WTC11 (cell line): ENCODE data around the gene PTPRG. TPM values are rescaled to one million over a fixed set of nuclear protein-coding genes. Genes with fewer than 3 reads are reported as not detected.
A peak's percentile ranks its signal among the peaks of the same experiment; 100 is the strongest.

ENCODE experiments used
- ATAC-seq: fragments of 200-7000 bp; cut with Tn5 transposase; 2 replicates; pipeline ENCODE4 v1.10.0; 2021; ENCODE audit warnings: mild to moderate bottlenecking, moderate library complexity
- CTCF ChIA-PET: fragments of 300-600 bp; sonication (Branson Sonifier 250); formaldehyde crosslinking; loops from one replicate; lab custom pipeline; 2021; ENCODE audit warnings: antibody characterized with exemption; lab: Charles Lee
- POLR2A ChIA-PET: fragments of 350-600 bp; sonication (Branson Sonifier 250); formaldehyde crosslinking; loops from one replicate; lab custom pipeline; 2021; ENCODE audit warnings: antibody characterized with exemption; lab: Charles Lee
- DNase-seq: peaks from one replicate; pipeline ENCODE4 v3.0.0; 2021; ENCODE audit warnings: low spot score
- H3K27ac Mint-ChIP-seq: 2 replicates; pipeline ENCODE4 v1.8.0; 2021; ENCODE audit warnings: mixed read lengths
- H3K27me3 Mint-ChIP-seq: 2 replicates; pipeline ENCODE4 v1.8.0; 2021; ENCODE audit warnings: low read depth, mild to moderate bottlenecking, moderate library complexity, mixed read lengths
- H3K36me3 Mint-ChIP-seq: 2 replicates; pipeline ENCODE4 v1.8.0; 2021; ENCODE audit warnings: mixed read lengths
- H3K4me1 Mint-ChIP-seq: 2 replicates; pipeline ENCODE4 v1.8.0; 2022; ENCODE audit warnings: mixed read lengths
- H3K4me3 Mint-ChIP-seq: 2 replicates; pipeline ENCODE4 v1.8.0; 2021; ENCODE audit warnings: mild to moderate bottlenecking, moderate library complexity, mixed read lengths
- H3K9me3 Mint-ChIP-seq: 2 replicates; pipeline ENCODE4 v1.8.0; 2021; ENCODE audit warnings: mixed read lengths
- CBFB ChIP-seq: sonication (generic); formaldehyde crosslinking; IDR thresholded peaks from 2 replicates; pipeline ENCODE4 v1.8.1; 2022; ENCODE audit warnings: mild to moderate bottlenecking, low read depth, missing genetic modification reagents
- CDX4 ChIP-seq: fragments of 250-450 bp; sonication (Bioruptor Pico); IDR thresholded peaks from 2 replicates; pipeline ENCODE4 v1.9.0; 2021; ENCODE audit warnings: moderate library complexity, mild to moderate bottlenecking, inconsistent platforms, borderline replicate concordance
- CTCF ChIP-seq: fragments of 200-600 bp; IDR thresholded peaks from 2 replicates; pipeline ENCODE4 v1.8.0; 2022; ENCODE audit warnings: antibody characterized with exemption
- EMX1 ChIP-seq: fragments of 250-450 bp; sonication (Bioruptor Pico); IDR thresholded peaks from 2 replicates; pipeline ENCODE4 v1.8.0; 2021; ENCODE audit warnings: mild to moderate bottlenecking
- FOXP1 ChIP-seq: sonication (generic); formaldehyde crosslinking; IDR thresholded peaks from 2 replicates; pipeline ENCODE4 v1.8.0; 2022; ENCODE audit warnings: missing genetic modification reagents, mild to moderate bottlenecking, moderate library complexity, borderline replicate concordance
- HMGA2 ChIP-seq: fragments of 250-450 bp; sonication (Bioruptor Pico); IDR thresholded peaks from 2 replicates; pipeline ENCODE4 v1.4.0; 2021; ENCODE audit warnings: mild to moderate bottlenecking, moderate library complexity
- HMGXB4 ChIP-seq: sonication (generic); formaldehyde crosslinking; IDR thresholded peaks from 2 replicates; pipeline ENCODE4 v1.8.1; 2023; ENCODE audit warnings: mild to moderate bottlenecking, moderate library complexity, missing genetic modification reagents
- IRF2 ChIP-seq: sonication (generic); formaldehyde crosslinking; IDR thresholded peaks from 2 replicates; pipeline ENCODE4 v1.8.0; 2022; ENCODE audit warnings: low read depth, missing genetic modification reagents, borderline replicate concordance
- JAZF1 ChIP-seq: fragments of 250-450 bp; sonication (Bioruptor Pico); IDR thresholded peaks from 2 replicates; pipeline ENCODE4 v1.9.0; 2021; ENCODE audit warnings: moderate library complexity, mild to moderate bottlenecking, inconsistent platforms
- NFATC4 ChIP-seq: fragments of 250-450 bp; sonication (Bioruptor Pico); IDR thresholded peaks from 2 replicates; pipeline ENCODE4 v1.9.0; 2021; ENCODE audit warnings: mild to moderate bottlenecking
- NFE2L1 ChIP-seq: sonication (generic); formaldehyde crosslinking; IDR thresholded peaks from 2 replicates; pipeline ENCODE4 v1.8.1; 2023; ENCODE audit warnings: missing genetic modification reagents
- NR1H2 ChIP-seq: sonication (generic); formaldehyde crosslinking; IDR thresholded peaks from 2 replicates; pipeline ENCODE4 v1.9.0; 2021; ENCODE audit warnings: mild to moderate bottlenecking, moderate library complexity, missing genetic modification reagents
- NR2C2 ChIP-seq: sonication (generic); formaldehyde crosslinking; IDR thresholded peaks from 2 replicates; pipeline ENCODE4 v1.8.0; 2022; ENCODE audit warnings: mild to moderate bottlenecking, missing genetic modification reagents
- PRDM15 ChIP-seq: sonication (generic); formaldehyde crosslinking; IDR thresholded peaks from 2 replicates; pipeline ENCODE4 v1.8.0; 2022; ENCODE audit warnings: missing genetic modification reagents
- SMAD4 ChIP-seq: sonication (generic); formaldehyde crosslinking; IDR thresholded peaks from 2 replicates; pipeline ENCODE4 v1.8.0; 2022; ENCODE audit warnings: mild to moderate bottlenecking, missing genetic modification reagents
- TCF7 ChIP-seq: sonication (generic); formaldehyde crosslinking; IDR thresholded peaks from 2 replicates; pipeline ENCODE4 v1.8.0; 2022; ENCODE audit warnings: mild to moderate bottlenecking, low read depth, missing genetic modification reagents, moderate library complexity
- TEAD1 ChIP-seq: sonication (generic); formaldehyde crosslinking; IDR thresholded peaks from 2 replicates; pipeline ENCODE4 v1.8.0; 2022; ENCODE audit warnings: mild to moderate bottlenecking, missing genetic modification reagents
- USF2 ChIP-seq: sonication (generic); formaldehyde crosslinking; IDR thresholded peaks from 2 replicates; pipeline ENCODE4 v1.8.1; 2023; ENCODE audit warnings: mild to moderate bottlenecking, missing genetic modification reagents, moderate library complexity
- ZBTB21 ChIP-seq: sonication (generic); formaldehyde crosslinking; IDR thresholded peaks from 2 replicates; pipeline ENCODE4 v1.8.1; 2023; ENCODE audit warnings: mild to moderate bottlenecking, missing genetic modification reagents, borderline replicate concordance
- ZNF138 ChIP-seq: sonication (generic); formaldehyde crosslinking; conservative IDR thresholded peaks from 2 replicates; pipeline ENCODE4 v1.8.1; 2022; ENCODE audit warnings: mild to moderate bottlenecking, moderate library complexity, missing genetic modification reagents
- ZNF416 ChIP-seq: fragments of 250-450 bp; sonication (Bioruptor Pico); IDR thresholded peaks from 2 replicates; pipeline ENCODE4 v1.9.0; 2021; ENCODE audit warnings: mild to moderate bottlenecking, inconsistent platforms
- ZNF671 ChIP-seq: fragments of 250-450 bp; sonication (Bioruptor Pico); IDR thresholded peaks from 2 replicates; pipeline ENCODE4 v1.8.0; 2021; ENCODE audit warnings: mild to moderate bottlenecking
- total RNA-seq: library from RNA; stranded (reverse); gene quantifications from 3 replicates; pipeline ENCODE4 v1.2.3, GENCODE V29; 2021

PTPRG gene
- total RNA-seq, 1 experiment from 2014 or later, result 106 TPM

- ChIA-PET CTCF (interaction anchor here (0.6 to 1.8 kb wide), 5 partner anchors 50 to 617 kb away, joined by 3 to 7 read pairs (median 3); no protein-coding TSS in a partner anchor), POLR2A (interaction anchor here (0.6 kb wide), 1 partner anchor 564 kb away, joined by 3 read pairs; no protein-coding TSS in a partner anchor)
- H3K27me3 Mint-ChIP-seq, result no peaks in the 10 kb centered on the region
- DNase-seq, result no peak
- TF ChIP-seq HMGA2 (no peak), IRF2 (CRISPR knock-in tag) (no peak), HMGXB4 (CRISPR knock-in tag) (no peak), NR2C2 (CRISPR knock-in tag) (no peak)
- peaks cover 87% of the 10 kb centered on the region for H3K4me1 Mint-ChIP-seq
- H3K9me3 Mint-ChIP-seq, result peaks cover 14% of the 10 kb centered on the region
- H3K4me3 Mint-ChIP-seq, result peak overlapping the region; percentile 29
- H3K27ac Mint-ChIP-seq, result peak overlapping the region; percentile 81
- peak; percentile 57 for ATAC-seq
- H3K36me3 Mint-ChIP-seq, result peaks cover 24% of the 10 kb centered on the region
Observed at GRCh38 chr3:61571516-61572336, 10.4 kb downstream of the PTPRG start.

- POLR2A ChIA-PET, result no interaction called here
- Mint-ChIP-seq H3K4me1 (peaks cover 88% of the 10 kb centered on the region), H3K27me3 (no peaks in the 10 kb centered on the region), H3K4me3 (no peak overlapping the region), H3K27ac (peak overlapping the region; percentile 38), H3K9me3 (peaks cover 14% of the 10 kb centered on the region), H3K36me3 (peaks cover 24% of the 10 kb centered on the region)
- ATAC-seq (no peak), DNase-seq (no peak)
- no peak for TF ChIP-seq JAZF1 (CRISPR knock-in tag)
- TF ChIP-seq TEAD1 (CRISPR knock-in tag), result no peak
- no peak for TF ChIP-seq NFATC4
- TF ChIP-seq CTCF, result no peak
- TF ChIP-seq NR1H2 (CRISPR knock-in tag), result no peak
- no peak for TF ChIP-seq ZNF138 (CRISPR knock-in tag)
- no peak for TF ChIP-seq SMAD4 (CRISPR knock-in tag)
- no peak for TF ChIP-seq EMX1 (CRISPR knock-in tag)
- no peak for TF ChIP-seq NFE2L1
- no peak for TF ChIP-seq FOXP1 (CRISPR knock-in tag)
- TF ChIP-seq TCF7 (CRISPR knock-in tag), result no peak
- TF ChIP-seq IRF2 (CRISPR knock-in tag), result no peak
- TF ChIP-seq PRDM15 (CRISPR knock-in tag), result no peak
- no peak for TF ChIP-seq CBFB (CRISPR knock-in tag)
- TF ChIP-seq ZNF671 (CRISPR knock-in tag), result no peak
- TF ChIP-seq ZBTB21, result no peak
- no peak for TF ChIP-seq ZNF416
- TF ChIP-seq USF2 (CRISPR knock-in tag), result no peak
- no peak for TF ChIP-seq CDX4 (CRISPR knock-in tag)
- CTCF ChIA-PET, result interaction anchor here (0.5 to 3.6 kb wide), 5 partner anchors 8 to 616 kb away, joined by 3 to 12 read pairs (median 3); no protein-coding TSS in a partner anchor
Observed at GRCh38 chr3:61572879-61573278, 11.5 kb downstream of the PTPRG start.
